HG03159 (cell line): ENCODE measurements around the gene BCL2L11.
"Not testable (repeated sequence)": the region's sequence is repeated elsewhere in the genome, so short reads cannot be mapped to it uniquely, and the experiment has no call there.

Experiments used
- ATAC-seq: cut with Tn5 transposase; IDR thresholded peaks from one replicate; pipeline ENCODE4 v1.9.1; 2021; ENCODE audit warnings: mild to moderate bottlenecking, moderate library complexity; ENCODE audit not compliant: unreplicated experiment

Gene BCL2L11

GRCh38 chr2:111120253-111121027 lies at the start of gene BCL2L11:
Gene BCL2L11 (plus strand): TSS chr2:111120914. CDS start chr2:111123746, 2,832 bp downstream.
- ATAC-seq, result peak; percentile 60

DNA sequence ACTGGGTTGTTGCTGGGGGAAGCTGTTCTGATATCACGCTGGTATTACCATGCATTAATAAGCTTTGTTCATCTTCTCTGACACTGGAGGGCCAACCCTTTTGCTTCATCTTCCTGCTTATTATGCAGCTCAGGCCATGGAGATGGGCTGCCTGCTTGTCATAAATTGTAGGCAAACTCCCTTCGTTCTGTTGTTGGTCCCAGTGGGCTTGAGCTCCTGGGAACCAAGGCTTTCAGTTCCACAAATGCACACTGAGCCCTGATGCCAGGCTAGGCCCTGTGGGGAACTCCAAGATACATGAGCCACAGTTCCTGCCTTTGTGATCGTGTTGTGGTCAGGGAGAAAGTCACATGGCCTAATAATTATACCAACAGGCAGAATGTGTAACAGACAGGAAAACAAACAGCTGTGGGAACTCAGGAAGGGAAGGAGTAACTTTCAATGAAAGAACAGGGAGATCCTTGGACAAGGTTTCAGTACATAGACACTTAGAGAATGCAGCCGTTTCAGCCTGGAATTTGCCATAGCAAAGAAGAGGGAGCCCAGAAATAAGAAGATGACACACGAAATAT lies 49.0 kb upstream of the BCL2L11 start:
- ATAC-seq, result no peak

DNA sequence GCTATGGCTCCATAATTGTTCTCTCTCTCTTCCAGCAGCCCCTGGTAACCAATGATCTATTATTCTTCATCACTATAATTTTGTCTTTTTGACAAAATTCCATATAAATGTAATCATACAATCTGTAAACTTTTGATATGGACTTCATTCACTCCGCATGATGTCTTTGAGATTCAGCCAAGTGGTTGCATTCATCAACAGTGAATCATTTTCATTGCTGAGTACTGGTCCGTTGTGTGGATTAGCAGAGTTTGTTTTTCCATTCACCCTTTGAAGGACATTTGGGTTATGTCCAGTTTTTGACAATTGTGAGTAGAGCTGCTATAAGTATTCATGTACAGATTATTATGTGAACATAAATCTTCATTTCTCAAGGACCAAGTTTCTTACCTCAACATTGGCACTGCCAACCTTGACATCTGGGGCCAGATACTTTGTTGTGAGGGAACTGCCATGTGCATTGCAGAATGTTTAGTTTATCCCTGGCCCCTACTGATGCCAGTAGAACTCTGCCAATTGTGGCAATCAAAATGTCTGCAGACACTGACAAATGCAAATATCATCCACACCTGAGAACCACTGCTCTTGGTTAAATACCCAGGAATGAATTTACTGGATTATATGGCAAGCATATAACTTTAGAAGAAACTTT lies 48.4 kb upstream of the BCL2L11 start:
- ATAC-seq, result no peak

- ATAC-seq, result not testable (repeated sequence)
Measured at GRCh38 chr2:111082659-111083058, 38.1 kb upstream of the BCL2L11 start.

DNA sequence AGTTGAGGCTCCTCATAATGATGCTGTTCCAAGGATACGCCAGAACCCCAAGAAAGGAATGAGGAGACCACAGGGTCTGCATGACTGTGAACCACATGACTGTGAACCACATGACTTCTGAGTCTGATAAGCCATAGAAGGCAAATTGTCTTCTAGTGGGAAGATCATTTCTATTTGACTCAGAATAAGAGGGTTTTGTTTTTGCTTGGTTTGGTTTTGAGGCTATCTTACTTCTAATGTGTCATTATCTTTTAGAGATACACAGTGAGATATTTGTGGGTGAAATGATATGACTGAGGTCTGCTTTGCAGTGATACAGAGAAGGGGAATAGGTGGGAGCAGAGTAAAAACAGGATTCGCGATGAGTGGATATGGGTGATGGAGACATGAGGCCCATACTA lies 28.9 kb upstream of the BCL2L11 start:
- ATAC-seq, result no peak

DNA sequence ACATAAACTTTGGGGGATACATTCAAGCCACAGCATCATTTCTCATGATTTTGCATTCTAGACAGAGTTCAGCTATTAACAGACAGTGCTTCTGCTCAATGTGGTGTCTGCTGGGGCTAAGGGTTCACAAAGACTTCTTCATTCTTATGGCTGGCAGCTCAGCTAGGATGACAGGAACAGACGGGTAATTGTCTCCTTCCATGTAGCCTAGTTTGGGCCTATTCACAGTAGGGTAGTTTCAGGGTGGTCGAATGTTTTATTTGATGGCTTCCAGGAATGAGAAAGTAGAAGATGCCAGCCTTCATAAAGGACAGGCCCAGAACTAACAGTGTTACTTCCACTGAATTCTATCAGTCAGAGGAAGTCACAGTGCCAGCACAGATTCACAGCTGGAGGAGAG lies 26.0 kb upstream of the BCL2L11 start:
- no peak for ATAC-seq

- ATAC-seq, result no peak
Measured at GRCh38 chr2:111095434-111095833, 25.3 kb upstream of the BCL2L11 start.

DNA sequence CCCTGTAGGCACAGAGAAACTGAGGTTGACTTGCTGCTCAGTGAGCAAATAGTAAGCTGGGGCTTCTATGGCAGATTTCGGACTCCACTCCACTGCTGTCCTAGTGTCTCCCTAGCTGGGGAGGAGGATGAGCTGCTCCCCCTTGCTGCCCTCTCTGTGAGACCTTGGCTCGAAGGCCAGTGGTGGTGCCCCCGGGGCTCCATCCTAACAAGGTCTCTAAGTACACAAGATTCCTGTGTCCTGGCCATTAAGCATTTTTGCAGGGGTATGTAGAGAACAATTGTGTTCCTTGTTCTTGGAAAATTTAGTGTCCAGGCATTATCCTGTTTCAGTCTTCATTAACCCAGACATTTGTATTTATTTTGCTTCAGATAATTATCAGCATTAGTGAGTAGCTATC lies 21.3 kb upstream of the BCL2L11 start:
- ATAC-seq, result no peak

GRCh38 chr2:111100087-111100764 lies 20.5 kb upstream of the BCL2L11 start:
- no peak for ATAC-seq

DNA sequence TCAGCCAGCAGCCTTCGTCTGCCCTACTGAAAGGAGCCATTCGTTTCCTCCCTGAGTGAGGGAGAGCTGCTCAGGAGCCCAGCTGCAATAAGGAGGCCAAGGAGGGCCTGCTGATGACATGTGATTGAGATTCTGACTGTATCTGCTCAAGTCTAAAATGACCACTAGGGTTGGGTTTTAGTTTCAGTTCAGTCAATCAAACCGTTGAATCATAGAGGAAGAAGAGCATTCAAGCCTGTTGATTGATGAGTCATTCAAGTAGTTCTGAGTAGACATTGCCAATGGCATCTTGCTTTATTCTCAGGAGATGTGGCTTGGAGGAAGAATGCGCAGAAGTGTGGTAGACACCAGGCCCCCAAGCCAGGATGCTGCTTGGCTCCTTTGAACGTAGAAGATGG lies 19.9 kb upstream of the BCL2L11 start:
- ATAC-seq, result peak; percentile 64

DNA sequence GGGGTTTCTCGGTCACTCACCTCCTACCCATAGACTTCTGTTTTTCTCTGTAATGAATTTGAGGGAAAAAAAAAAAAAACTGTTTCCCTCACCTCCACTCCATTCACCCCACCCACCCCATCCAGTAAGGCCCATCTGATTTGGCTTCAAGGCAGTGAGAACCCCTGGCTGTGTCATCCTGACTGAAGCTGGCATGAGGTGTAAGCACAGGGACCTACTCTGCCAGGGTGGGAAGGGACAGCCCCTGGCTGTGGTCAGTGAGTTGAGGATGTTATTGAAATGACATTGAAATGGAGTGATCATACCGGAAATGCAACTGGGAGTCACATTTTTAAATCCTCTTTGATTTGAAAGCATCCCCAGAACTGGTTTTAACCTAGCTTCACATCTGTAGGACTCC lies 19.1 kb upstream of the BCL2L11 start:
- no peak for ATAC-seq

- ATAC-seq, result no peak
Measured at GRCh38 chr2:111102216-111102615, 18.5 kb upstream of the BCL2L11 start.

DNA sequence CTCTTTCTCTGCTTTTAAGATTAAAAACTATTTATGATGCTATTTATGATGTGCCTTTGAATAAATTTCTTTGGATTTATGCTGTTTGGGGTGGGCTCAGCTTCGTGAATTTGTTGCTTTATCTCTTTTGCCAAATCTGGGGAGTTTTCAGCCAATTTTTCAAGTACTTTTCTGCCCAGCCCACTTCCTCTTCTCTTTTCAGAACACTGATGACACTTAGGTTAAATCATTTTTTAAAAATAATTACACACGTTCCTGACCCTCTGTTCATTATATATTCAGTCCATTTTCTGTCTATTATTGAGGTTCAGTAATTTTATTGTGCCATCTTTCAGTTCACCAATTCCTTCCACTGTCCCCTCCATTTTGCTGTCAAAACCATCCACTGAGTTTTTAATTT lies 14.8 kb upstream of the BCL2L11 start:
- ATAC-seq, result no peak

GRCh38 chr2:111106706-111107105 lies 14.0 kb upstream of the BCL2L11 start:
- ATAC-seq, result no peak

DNA sequence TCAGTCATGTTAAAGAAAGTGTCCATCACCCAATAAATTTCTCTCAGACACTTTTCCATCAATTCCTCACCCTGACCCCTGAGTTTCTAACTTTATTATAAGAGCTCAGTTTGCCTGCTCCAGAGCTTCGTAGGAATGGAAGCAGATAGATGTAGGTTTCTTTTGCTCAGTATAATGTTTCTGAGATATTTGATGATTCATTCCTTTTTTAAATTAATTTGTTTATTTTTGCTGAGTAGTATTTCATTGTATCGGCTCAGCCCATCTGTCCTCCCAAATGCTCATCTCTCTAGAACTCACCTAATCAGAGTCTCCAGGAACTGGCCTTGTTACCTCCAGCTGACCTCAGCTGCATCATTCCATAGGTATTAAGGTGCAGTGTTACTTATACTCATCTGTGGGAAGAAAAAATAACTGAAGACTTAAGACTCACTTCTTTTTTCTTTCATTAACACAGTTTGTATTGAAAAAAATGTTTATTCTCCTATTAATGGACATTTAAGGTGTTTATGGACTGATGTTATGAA lies 11.9 kb upstream of the BCL2L11 start:
- ATAC-seq, result no peak

GRCh38 chr2:111111101-111111755 lies 9.5 kb upstream of the BCL2L11 start:
- ATAC-seq, result no peak

GRCh38 chr2:111113838-111114237 lies 6.9 kb upstream of the BCL2L11 start:
- ATAC-seq, result no peak

DNA sequence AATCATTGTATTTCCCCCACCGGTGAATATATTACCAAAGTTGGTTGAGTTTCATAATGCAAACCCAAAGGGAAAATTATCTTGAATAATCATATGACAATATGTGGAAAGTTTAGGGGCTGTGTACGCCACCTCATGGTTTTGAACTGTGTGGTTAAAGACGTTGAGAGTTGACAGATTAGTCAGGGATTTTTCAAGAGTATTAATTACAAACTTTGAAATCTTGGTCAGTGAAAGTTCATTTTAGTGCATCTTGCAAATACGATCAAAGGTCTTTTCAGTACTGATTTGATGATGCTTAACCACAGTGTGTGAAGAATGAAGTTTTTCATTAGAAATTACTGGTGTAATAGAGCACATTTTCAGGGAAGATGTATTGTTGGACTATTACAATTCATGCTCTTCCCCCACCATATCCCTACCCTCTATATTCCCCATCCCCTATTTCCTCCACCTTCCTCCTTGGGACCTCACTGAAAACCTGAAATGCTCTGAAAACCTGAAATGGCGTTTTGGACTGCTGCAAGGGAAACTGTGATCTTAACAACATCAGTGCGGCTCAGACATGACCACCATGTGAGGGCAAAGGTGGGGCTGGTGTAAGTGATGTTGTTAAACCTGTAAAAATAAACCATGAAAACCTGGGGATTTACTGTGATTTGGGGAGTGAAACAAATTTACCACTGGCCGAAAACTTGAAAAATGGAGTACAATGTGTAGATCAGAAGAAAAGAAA lies 4.5 kb upstream of the BCL2L11 start:
- ATAC-seq, result no peak

GRCh38 chr2:111116843-111117597 lies 3.7 kb upstream of the BCL2L11 start:
- ATAC-seq, result no peak
